ENCODE results near the gene IRF2BPL. TPM values are rescaled to one million over a fixed set of nuclear protein-coding genes. Genes with fewer than 3 reads are reported as not detected.

Gene IRF2BPL
- 18.8 and 26.5 TPM in 2 replicates for total RNA-seq

GRCh38 chr14:77028384-77029231, at the start of gene IRF2BPL:
Gene IRF2BPL, minus strand, starts transcription at chr14:77028708. Its CDS starts 916 bp downstream, at chr14:77027792.

Other genes starting within 250 kb of the IRF2BPL start
- 5.4 and 9.3 TPM in 2 replicates for gene ANGEL1, start 215.8 kb downstream of the IRF2BPL start, total RNA-seq
- gene LRRC74A, start 202.3 kb downstream of the IRF2BPL start, total RNA-seq, result not detected in 2 replicates
- 8.2 and 13.0 TPM in 2 replicates for gene CIPC, start 69.5 kb upstream of the IRF2BPL start, total RNA-seq
- not detected in 2 replicates for gene ZDHHC22, start 113.1 kb upstream of the IRF2BPL start, total RNA-seq
- gene TMEM63C, start 153.1 kb upstream of the IRF2BPL start, total RNA-seq, result under 0.01 and 0.56 TPM in 2 replicates
- gene NGB, start 242.5 kb upstream of the IRF2BPL start, total RNA-seq, result not detected in 2 replicates

Data from regular cardiac myocyte (primary cell).